H1 (cell line): ENCODE results near the gene FAM53A. TPM values are rescaled to one million over a fixed set of nuclear protein-coding genes. Genes with fewer than 3 reads are reported as not detected.

Experiments used
- NANOG ChIP-seq: IDR thresholded peaks from 2 replicates; pipeline ENCODE4 v1.6.1; 2011; ENCODE audit warnings: low read length, low read depth, mild to moderate bottlenecking, inconsistent platforms; ENCODE audit not compliant: insufficient read depth, poor library complexity, severe bottlenecking
- ZNF274 ChIP-seq: IDR thresholded peaks from 2 replicates; pipeline ENCODE4 v1.7.0; 2012; ENCODE audit warnings: low read length, borderline replicate concordance; ENCODE audit errors: extremely low read depth
- polyA plus RNA-seq, 7 experiments: library from polyadenylated mRNA; depleted of rRNA in 3 of 7; stranded (reverse) in 5 of 7; unstranded in 2 of 7; fragments of >200 nt in 5 of 7; fragments of 200-250 nt in 2 of 7; gene quantifications; 1 replicate in 5 of 7; 2 replicates in 1 of 7; 4 replicates in 1 of 7; pipeline versions ENCODE4 v1.2.1 to v1.2.3, GENCODE V29; 2011 to 2013; ENCODE audit warnings: missing spikeins in 2 of 7, mixed read lengths in 2 of 7
- total RNA-seq: library from RNA; stranded (reverse); fragmentation: NEBNext Ultra II Directional; extraction: Animal tissue kit (Norgen Biotek cat#: 25700); gene quantifications from 2 replicates; pipeline ENCODE4 v1.2.1, GENCODE V29; 2021

FAM53A gene
- total and polyA plus RNA-seq, 2 of the 8 experiments (the other 6 are each of a cell fraction or from before 2014, with no cell fraction given) = 1.9 to 2.0 TPM

DNA sequence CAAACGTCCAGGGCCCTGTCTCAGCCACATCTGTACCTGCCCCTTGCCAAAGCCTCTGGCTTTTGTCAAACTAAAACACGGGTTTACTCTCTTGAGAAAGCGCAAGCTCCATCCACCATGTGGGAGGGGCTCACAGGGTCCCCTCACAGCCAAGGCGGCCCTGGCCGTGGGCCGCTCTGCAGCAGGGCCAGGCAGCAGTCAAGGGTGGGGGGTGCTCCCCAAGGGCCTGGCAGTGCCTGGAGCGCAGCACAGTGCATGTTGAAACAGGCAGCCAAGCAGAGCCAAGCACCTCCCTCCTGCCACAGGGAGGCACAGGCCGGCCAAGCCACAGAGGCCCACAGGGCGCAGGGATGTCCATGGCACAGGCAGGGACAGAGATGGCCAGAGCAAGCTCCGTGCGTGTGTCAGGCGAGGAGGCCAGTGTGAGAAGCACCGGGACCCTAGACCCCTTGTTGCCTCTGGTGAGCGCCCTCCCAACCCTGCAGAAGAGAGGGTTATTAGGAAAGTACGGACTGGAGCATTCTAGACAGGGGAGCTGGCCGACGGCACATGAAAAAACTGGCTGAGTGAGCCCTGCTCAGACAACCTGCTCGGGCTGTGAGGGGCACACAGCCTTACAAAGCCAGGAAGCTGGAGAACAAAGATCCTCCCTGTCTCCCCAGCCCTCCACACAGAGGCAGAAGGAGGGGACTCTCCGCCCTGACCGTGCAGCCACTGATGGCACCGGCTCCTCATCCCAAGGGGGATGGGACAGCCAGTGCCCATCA lies 39.0 kb downstream of the FAM53A start (continued):
- TF ChIP-seq NANOG (no peak), ZNF274 (no peak)
